GM21825 (cell line): ENCODE measurements around the gene AJM1.

Experiments used
- ATAC-seq: cut with Tn5 transposase; IDR thresholded peaks from one replicate; pipeline ENCODE4 v1.9.1; 2021; ENCODE audit warnings: mild to moderate bottlenecking, moderate library complexity; ENCODE audit not compliant: unreplicated experiment

Gene AJM1

GRCh38 chr9:136853596-136854112 lies 11.4 kb downstream of the AJM1 start:
- no peak for ATAC-seq

DNA sequence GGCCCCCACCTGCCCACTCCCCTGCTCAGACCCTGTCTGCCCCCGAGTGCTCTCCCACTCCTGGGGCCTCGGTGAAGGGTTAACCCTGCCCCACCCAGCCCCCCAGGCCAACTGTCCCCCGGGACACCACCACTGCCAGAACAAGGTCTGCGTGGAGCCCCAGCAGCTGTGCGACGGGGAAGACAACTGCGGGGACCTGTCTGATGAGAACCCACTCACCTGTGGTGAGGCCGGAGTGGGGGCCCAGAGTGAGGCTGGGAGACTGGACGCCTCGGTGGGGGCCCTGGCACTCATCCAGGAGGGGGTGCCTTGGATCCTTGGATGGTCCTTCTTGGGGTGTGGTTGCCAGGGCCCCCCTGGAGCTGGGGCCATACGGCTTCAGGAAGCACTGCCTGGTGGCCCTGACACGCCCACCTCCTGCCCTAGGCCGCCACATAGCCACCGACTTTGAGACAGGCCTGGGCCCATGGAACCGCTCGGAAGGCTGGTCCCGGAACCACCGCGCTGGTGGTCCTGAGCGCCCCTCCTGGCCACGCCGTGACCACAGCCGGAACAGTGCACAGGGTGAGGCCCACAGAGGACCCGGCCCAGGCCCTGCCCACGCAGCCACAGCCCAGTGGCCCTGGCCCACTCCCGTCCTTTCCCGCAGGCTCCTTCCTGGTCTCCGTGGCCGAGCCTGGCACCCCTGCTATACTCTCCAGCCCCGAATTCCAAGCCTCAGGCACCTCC lies 12.0 kb downstream of the AJM1 start:
- ATAC-seq: no peak

GRCh38 chr9:136854842-136855460 lies 12.7 kb downstream of the AJM1 start:
- no peak for ATAC-seq

GRCh38 chr9:136855461-136856078 lies 13.3 kb downstream of the AJM1 start:
- ATAC-seq: no peak

DNA sequence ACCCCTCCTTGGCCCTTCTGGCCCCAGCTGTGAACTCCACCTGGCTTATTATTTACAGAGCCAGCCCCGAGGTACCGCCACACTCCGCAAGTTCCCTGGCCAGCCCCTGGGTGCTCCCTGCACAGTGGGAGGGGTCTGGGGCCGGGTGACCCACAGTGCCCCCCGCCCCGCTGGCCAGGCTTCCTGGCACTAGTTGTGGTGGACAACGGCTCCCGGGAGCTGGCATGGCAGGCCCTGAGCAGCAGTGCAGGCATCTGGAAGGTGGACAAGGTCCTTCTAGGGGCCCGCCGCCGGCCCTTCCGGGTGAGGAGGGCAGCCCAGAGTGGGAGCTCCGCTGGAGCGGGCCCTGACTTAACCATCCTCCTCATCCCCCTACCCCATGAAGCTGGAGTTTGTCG lies 13.8 kb downstream of the AJM1 start:
- ATAC-seq: no peak

DNA sequence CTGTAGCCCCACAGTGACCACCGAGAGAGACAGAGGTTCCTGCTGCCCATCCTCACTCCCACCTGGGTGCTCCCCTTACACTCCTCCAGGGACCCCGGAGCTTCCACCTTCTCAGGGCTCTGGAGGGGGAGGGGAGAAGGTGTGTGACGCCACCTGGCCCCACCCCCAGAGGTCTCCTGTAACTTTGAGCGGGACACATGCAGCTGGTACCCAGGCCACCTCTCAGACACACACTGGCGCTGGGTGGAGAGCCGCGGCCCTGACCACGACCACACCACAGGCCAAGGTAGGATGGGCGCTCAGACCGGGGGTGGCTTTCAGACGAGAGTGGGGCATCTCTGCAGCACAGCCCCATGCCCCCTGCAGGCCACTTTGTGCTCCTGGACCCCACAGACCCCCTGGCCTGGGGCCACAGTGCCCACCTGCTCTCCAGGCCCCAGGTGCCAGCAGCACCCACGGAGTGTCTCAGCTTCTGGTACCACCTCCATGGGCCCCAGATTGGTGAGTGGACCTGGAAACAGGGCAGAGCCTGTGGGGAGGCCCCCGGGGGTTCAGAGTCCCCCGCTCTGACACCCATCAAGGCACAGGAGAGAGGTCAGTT lies 14.4 kb downstream of the AJM1 start:
- no peak for ATAC-seq

DNA sequence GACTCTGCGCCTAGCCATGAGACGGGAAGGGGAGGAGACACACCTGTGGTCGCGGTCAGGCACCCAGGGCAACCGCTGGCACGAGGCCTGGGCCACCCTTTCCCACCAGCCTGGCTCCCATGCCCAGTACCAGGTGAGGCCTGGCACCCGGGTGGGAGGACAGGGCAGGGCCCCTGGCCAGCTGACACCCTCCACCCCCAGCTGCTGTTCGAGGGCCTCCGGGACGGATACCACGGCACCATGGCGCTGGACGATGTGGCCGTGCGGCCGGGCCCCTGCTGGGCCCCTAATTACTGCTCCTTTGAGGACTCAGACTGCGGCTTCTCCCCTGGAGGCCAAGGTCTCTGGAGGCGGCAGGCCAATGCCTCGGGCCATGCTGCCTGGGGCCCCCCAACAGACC lies 14.9 kb downstream of the AJM1 start:
- no peak for ATAC-seq

DNA sequence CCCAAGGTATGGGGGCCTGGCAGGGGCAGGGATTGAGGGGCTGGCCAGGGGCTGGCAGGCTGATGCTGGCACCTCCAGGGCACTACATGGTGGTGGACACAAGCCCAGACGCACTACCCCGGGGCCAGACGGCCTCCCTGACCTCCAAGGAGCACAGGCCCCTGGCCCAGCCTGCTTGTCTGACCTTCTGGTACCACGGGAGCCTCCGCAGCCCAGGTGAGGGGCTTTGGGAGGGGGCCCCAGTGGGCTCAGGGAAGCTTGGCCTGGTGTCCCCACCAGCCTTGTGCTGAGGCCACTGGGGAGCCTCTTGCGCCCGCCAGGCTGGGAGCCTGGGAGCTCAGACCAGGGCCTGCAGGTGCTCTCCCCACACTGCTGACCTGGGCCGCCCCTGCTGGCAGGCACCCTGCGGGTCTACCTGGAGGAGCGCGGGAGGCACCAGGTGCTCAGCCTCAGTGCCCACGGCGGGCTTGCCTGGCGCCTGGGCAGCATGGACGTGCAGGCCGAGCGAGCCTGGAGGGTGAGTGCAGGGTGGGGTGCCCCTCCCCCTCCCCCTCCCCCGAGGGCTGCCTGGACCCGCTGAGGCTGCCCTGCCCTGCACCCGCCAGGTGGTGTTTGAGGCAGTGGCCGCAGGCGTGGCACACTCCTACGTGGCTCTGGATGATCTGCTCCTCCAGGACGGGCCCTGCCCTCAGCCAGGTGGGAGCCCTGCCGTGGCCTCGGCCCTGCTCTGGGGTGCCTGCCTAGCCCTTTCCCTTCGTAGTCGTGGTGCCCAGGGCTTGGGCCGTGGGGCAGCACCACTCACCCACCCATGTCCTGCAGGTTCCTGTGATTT lies 15.5 kb downstream of the AJM1 start:
- no peak for ATAC-seq

GRCh38 chr9:136858452-136858843 lies 16.2 kb downstream of the AJM1 start:
- no peak for ATAC-seq

GRCh38 chr9:136858844-136859757 lies 16.8 kb downstream of the AJM1 start:
- no peak for ATAC-seq

DNA sequence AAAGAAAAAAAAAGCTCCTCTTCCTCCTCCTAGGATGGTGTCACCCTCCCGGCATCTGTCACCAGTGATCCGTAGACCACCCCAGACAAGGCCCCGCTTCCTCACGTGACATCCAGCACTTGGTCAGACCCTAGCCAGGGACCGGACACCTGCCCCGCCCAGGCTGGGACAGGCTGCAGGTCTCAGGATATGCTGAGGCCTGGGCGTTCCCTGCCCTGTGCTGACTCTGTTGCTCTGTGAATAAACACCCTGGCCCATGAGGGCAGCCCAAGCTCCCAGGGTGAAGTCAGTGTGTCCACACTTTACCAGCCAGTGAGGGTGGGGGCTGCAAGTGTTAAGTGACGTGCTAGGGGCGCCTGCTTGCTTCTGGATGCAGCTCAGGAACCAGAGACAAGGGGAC lies 18.3 kb downstream of the AJM1 start:
- ATAC-seq: no peak

DNA sequence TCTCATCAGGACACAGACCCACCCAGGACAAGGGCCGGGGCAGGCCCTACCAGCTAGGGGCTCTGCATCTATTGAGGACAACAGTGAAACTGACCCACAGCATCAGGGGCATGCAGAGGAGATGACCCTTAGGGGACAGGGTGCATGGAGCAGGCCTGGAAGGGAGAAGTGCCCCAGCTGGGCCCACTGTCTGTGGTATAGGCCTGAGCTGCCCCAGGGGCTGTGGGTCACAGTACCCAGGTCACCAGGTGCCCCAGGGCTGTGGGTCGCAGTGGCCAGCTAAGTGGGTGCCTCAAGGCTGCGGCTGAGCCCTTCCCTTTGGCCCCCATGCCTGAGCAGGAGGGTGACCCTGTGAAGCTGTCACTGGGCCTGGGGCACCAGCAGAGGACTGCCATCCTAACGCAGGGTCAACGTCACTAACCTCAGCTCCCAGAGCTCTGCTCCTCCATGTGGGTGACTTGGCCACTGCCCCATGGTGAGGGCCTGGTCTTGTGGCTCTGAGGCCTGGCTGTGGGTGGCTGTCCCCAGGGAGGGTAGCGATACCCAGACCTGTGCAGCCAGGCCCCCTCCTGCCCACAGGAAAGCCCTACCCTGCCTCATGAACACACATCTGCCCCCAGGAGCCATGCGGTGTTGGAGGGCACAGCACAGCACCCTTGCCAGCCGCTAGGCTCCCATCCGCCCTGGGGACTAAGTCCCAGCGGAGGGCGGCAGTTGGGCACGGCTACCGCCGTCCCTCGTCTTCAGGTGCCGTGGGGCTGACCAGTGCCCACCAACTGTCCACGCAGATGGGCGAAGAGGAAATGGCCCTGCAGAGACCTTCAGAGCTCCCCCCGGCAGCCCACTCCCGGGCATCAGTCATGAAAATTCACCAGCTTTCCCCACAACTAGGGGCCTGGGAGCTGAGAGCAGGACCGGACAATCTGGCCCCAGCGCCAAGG lies 18.9 kb downstream of the AJM1 start:
- ATAC-seq: no peak

- no peak for ATAC-seq
These were observed 19.7 kb downstream of the AJM1 start for GRCh38 chr9:136861874-136862457.

- ATAC-seq: no peak
These were observed 20.8 kb downstream of the AJM1 start for GRCh38 chr9:136862849-136863622.

DNA sequence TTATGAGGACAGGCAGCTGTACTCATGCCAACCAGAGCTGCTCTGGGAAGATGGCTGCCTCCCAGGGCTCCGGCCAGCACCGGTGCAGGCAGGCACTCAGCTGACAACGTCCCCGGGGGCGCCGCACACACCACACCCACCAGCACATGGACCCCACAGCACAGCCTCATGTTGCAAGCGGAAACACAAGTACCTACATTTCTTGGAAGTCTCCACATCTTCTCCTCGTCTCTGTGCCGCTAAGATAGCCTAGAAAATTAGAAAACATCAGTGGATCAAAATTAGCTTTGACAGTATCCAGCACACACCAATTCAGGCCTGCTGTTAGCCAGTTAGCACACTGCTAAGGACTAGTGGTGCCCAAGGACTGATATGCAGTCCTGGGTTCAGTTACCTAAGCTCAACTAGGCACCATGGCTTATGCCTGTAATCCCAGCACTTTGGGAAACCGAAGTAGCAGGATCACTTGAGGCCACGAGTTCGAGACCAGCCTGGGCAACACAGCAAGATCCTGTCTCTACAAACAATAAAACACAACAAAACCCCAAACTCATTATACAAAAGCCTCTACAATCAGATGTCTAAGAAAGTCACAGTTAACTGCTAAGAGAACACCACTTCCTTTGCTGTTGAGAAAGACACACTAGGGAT lies 21.5 kb downstream of the AJM1 start:
- ATAC-seq: no peak

- ATAC-seq: no peak
These were observed 22.9 kb downstream of the AJM1 start for GRCh38 chr9:136865041-136865767.

- no peak for ATAC-seq
These were observed 23.5 kb downstream of the AJM1 start for GRCh38 chr9:136865768-136866103.
